Gastrocnemius medialis (tissue), 4 donors: ENCODE measurements around the gene ASB6.

Source experiments
- POLR2A ChIP-seq, 2 donors: fragments of 450-650 bp; IDR thresholded peaks; one replicate each; pipeline ENCODE4 v1.6.1; 2017; ENCODE audit warnings: antibody characterized with exemption in 2 of 2, mild to moderate bottlenecking in 2 of 2, moderate library complexity in 2 of 2
- TF ChIP-seq, protein P1 (sequence below), 5 experiments: fragments of 450-650 bp in 3 of 5; fragments of 200-600 bp in 2 of 5; sonication (generic) in 2 of 5; IDR thresholded peaks in 4 of 5; conservative IDR thresholded peaks in 1 of 5; 1 replicate in 4 of 5; 2 replicates in 1 of 5; pipeline ENCODE4 v1.5.1; 2016 to 2019; ENCODE audit warnings: antibody characterized with exemption in 5 of 5, mild to moderate bottlenecking in 3 of 5, moderate library complexity in 3 of 5

DNA sequence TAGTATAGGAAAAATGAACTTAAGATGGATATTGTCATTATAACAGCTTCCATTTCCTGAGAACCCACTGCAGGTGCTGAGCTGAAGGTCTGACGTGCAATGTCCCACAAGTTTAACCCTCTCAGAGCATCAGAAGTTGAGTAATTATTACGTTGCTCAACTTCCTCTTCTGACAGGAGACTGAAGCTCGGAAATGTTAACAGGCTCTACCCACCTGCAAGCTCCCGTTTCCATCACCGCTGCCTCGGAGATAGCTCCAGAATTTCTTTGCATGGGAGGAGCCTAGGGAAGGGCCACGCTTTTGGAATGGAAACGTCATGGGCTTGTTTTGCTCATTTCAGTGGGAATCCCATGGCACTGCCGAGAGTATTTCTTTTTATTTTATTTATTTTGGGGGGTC is 17.0 kb downstream of the ASB6 start:
- TF ChIP-seq, protein P1, sequence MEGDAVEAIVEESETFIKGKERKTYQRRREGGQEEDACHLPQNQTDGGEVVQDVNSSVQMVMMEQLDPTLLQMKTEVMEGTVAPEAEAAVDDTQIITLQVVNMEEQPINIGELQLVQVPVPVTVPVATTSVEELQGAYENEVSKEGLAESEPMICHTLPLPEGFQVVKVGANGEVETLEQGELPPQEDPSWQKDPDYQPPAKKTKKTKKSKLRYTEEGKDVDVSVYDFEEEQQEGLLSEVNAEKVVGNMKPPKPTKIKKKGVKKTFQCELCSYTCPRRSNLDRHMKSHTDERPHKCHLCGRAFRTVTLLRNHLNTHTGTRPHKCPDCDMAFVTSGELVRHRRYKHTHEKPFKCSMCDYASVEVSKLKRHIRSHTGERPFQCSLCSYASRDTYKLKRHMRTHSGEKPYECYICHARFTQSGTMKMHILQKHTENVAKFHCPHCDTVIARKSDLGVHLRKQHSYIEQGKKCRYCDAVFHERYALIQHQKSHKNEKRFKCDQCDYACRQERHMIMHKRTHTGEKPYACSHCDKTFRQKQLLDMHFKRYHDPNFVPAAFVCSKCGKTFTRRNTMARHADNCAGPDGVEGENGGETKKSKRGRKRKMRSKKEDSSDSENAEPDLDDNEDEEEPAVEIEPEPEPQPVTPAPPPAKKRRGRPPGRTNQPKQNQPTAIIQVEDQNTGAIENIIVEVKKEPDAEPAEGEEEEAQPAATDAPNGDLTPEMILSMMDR (IDR thresholded peaks at IDR 0.05 in 4 of 5, conservative IDR thresholded peaks at IDR 0.05 in 1 of 5), result no peak
- TF ChIP-seq POLR2A (IDR thresholded peaks at IDR 0.05), result no peak
